Esophagus squamous epithelium (tissue), 4 donors: ENCODE results near the gene MXRA8.

ENCODE experiments used
- CTCF ChIP-seq, 6 experiments: fragments of 450-650 bp in 4 of 6; fragments of 200-600 bp in 2 of 6; sonication (generic) in 2 of 6; IDR thresholded peaks; one replicate each; pipeline ENCODE4 v1.5.1; 2016 to 2019; ENCODE audit warnings: antibody characterized with exemption in 6 of 6, mild to moderate bottlenecking in 4 of 6, moderate library complexity in 4 of 6
- POLR2A ChIP-seq, 4 donors: fragments of 450-650 bp; IDR thresholded peaks; one replicate each; pipeline ENCODE4 v1.6.1; 2017; ENCODE audit warnings: antibody characterized with exemption in 4 of 4, mild to moderate bottlenecking in 4 of 4, moderate library complexity in 3 of 4

- TF ChIP-seq CTCF (IDR thresholded peaks at IDR 0.05) (no peak), POLR2A (IDR thresholded peaks at IDR 0.05) (no peak)
These were observed 14.9 kb upstream of the MXRA8 start for GRCh38 chr1:1373051-1373814.
